IMR-90 (cell line): ENCODE results near the gene KIFC3. TPM values are rescaled to one million over a fixed set of nuclear protein-coding genes. Genes with fewer than 3 reads are reported as not detected.

Source experiments
- ATAC-seq: fragments of 200-7000 bp; cut with Tn5 transposase; 2 replicates; pipeline ENCODE4 v1.9.1; 2020; ENCODE audit warnings: low read depth, mild to moderate bottlenecking, moderate library complexity
- BruUV-seq: library from RNA; stranded (reverse); fragments of 400-500 nt; replicated peaks from 2 replicates; lab custom pipeline; 2021; lab: Mats Ljungman, UMichigan
- CTCF ChIA-PET: fragments of 300-600 bp; formaldehyde crosslinking; extraction: SDS; loops from one replicate; lab custom pipeline; 2021; ENCODE audit warnings: antibody characterized with exemption; lab: Yijun Ruan, JAX
- POLR2A ChIA-PET: fragments of 300-600 bp; sonication (Branson Sonifier 250); formaldehyde crosslinking; loops from one replicate; lab custom pipeline; 2022; ENCODE audit warnings: antibody characterized with exemption; ENCODE audit not compliant: unreplicated experiment; lab: Charles Lee
- DNase-seq: peaks from one replicate; pipeline ENCODE4 v3.0.0; 2013
- H2AFZ ChIP-seq: replicated peaks from 2 replicates; pipeline ENCODE3; 2013; ENCODE audit warnings: low read length, mild to moderate bottlenecking; ENCODE audit not compliant: poor library complexity
- H2AK5ac ChIP-seq: 2 replicates; pipeline ENCODE4 v1.6.1; 2013; ENCODE audit warnings: low read depth, low read length, inconsistent platforms
- H2AK9ac ChIP-seq: replicated peaks from 2 replicates; pipeline ENCODE3; 2013; ENCODE audit warnings: mild to moderate bottlenecking, low read depth, low read length, moderate library complexity; ENCODE audit not compliant: poor library complexity
- H2BK120ac ChIP-seq: 2 replicates; pipeline ENCODE4 v1.6.1; 2013; ENCODE audit warnings: low read depth, low read length, inconsistent platforms
- H2BK15ac ChIP-seq: 3 replicates; pipeline ENCODE4 v1.6.1; 2013; ENCODE audit warnings: low read depth, low read length, inconsistent platforms
- H2BK20ac ChIP-seq: 2 replicates; pipeline ENCODE4 v1.6.1; 2013; ENCODE audit warnings: low read depth, mild to moderate bottlenecking, inconsistent platforms, low read length, moderate library complexity
- H2BK5ac ChIP-seq: 2 replicates; pipeline ENCODE4 v1.6.1; 2013; ENCODE audit warnings: mild to moderate bottlenecking, low read depth, low read length, inconsistent platforms; ENCODE audit not compliant: poor library complexity, severe bottlenecking
- H3K14ac ChIP-seq: replicated peaks from 2 replicates; pipeline ENCODE4 v1.6.1; 2013; ENCODE audit warnings: low read depth, low read length, inconsistent platforms
- H3K18ac ChIP-seq: 2 replicates; pipeline ENCODE4 v1.6.1; 2013; ENCODE audit warnings: low read depth, low read length, control low read depth
- H3K23ac ChIP-seq: 2 replicates; pipeline ENCODE4 v1.6.1; 2013; ENCODE audit warnings: low read depth, low read length, inconsistent platforms
- H3K27ac ChIP-seq: 2 replicates; pipeline ENCODE4 v1.5.1; 2013; ENCODE audit warnings: mild to moderate bottlenecking, control low read depth, low read length; ENCODE audit not compliant: insufficient read depth
- H3K27me3 ChIP-seq: 2 replicates; pipeline ENCODE4 v1.6.1; 2013; ENCODE audit warnings: low read length; ENCODE audit not compliant: control insufficient read depth, insufficient read depth
- H3K36me3 ChIP-seq: 2 replicates; pipeline ENCODE4 v1.6.1; 2013; ENCODE audit warnings: low read length, mixed read lengths; ENCODE audit not compliant: control insufficient read depth, insufficient read depth
- H3K4ac ChIP-seq: 2 replicates; pipeline ENCODE4 v1.6.1; 2013; ENCODE audit warnings: low read depth, low read length, inconsistent platforms
- H3K4me1 ChIP-seq: 2 replicates; pipeline ENCODE4 v1.6.1; 2013; ENCODE audit warnings: low read length, mixed read lengths; ENCODE audit not compliant: control insufficient read depth, insufficient read depth
- H3K4me2 ChIP-seq: 2 replicates; pipeline ENCODE4 v1.6.1; 2013; ENCODE audit warnings: low read depth, mild to moderate bottlenecking, control low read depth, low read length, moderate library complexity
- H3K4me3 ChIP-seq: 2 replicates; pipeline ENCODE4 v1.5.1; 2013; ENCODE audit warnings: low read depth, mild to moderate bottlenecking, control low read depth, low read length, moderate library complexity; ENCODE audit not compliant: insufficient read depth
- H3K56ac ChIP-seq: 2 replicates; pipeline ENCODE4 v1.6.1; 2013; ENCODE audit warnings: low read length, inconsistent platforms; ENCODE audit not compliant: insufficient read depth; ENCODE audit errors: extremely low read depth
- H3K79me1 ChIP-seq, 2 experiments: 2 replicates each; pipeline ENCODE4 v1.6.1; 2013; ENCODE audit warnings: low read length in 2 of 2, inconsistent platforms in 1 of 2, low read depth in 1 of 2
- H3K9ac ChIP-seq: 2 replicates; pipeline ENCODE4 v1.6.1; 2013; ENCODE audit warnings: low read depth, low read length, control low read depth
- H3K9me1 ChIP-seq: 2 replicates; pipeline ENCODE4 v1.6.1; 2013; ENCODE audit warnings: low read length, inconsistent platforms; ENCODE audit not compliant: insufficient read depth
- H3K9me3 ChIP-seq: 2 replicates; pipeline ENCODE4 v1.6.1; 2013; ENCODE audit warnings: low read length; ENCODE audit not compliant: control insufficient read depth, insufficient read depth
- H4K20me1 ChIP-seq: 2 replicates; pipeline ENCODE4 v1.6.1; 2013; ENCODE audit warnings: low read length, inconsistent platforms; ENCODE audit not compliant: insufficient read depth
- H4K5ac ChIP-seq: 2 replicates; pipeline ENCODE4 v1.6.1; 2013; ENCODE audit warnings: mild to moderate bottlenecking, low read depth, low read length, control low read depth
- H4K8ac ChIP-seq, 2 experiments: 2 replicates each; pipeline ENCODE4 v1.6.1; 2013; ENCODE audit warnings: low read depth in 2 of 2, low read length in 2 of 2, control low read depth in 1 of 2, inconsistent platforms in 1 of 2
- H4K91ac ChIP-seq: 2 replicates; pipeline ENCODE4 v1.6.1; 2013; ENCODE audit warnings: low read depth, low read length, inconsistent platforms; ENCODE audit not compliant: insufficient read depth
- CHD1 ChIP-seq: IDR thresholded peaks from 2 replicates; pipeline ENCODE4 v1.6.1; 2012; ENCODE audit warnings: low read depth, low read length, improper control_type of control experiment
- FOS ChIP-seq: fragments of 150-350 bp; IDR thresholded peaks from 2 replicates; pipeline ENCODE4 v1.6.1; 2016; ENCODE audit warnings: low read depth, low read length
- MAZ ChIP-seq: IDR thresholded peaks from 2 replicates; pipeline ENCODE4 v1.6.1; 2012; ENCODE audit warnings: low read depth, mild to moderate bottlenecking, low read length, improper control_type of control experiment, moderate library complexity, borderline replicate concordance
- RAD21 ChIP-seq: IDR thresholded peaks from 2 replicates; pipeline ENCODE4 v1.6.1; 2012; ENCODE audit warnings: low read length, improper control_type of control experiment
- SMC3 ChIP-seq: fragments of 150-350 bp; IDR thresholded peaks from 2 replicates; pipeline ENCODE4 v1.6.1; 2016; ENCODE audit warnings: low read depth, mild to moderate bottlenecking, antibody characterized with exemption, low read length, moderate library complexity
- USF2 ChIP-seq: fragments of 150-350 bp; IDR thresholded peaks from 2 replicates; pipeline ENCODE4 v1.6.1; 2017; ENCODE audit warnings: mild to moderate bottlenecking, antibody characterized with exemption, low read length, low read depth
- WGBS, 2 experiments: methylation state at CpG; one replicate each; pipeline versions ENCODE4 v1.1.5 to v1.1.7; 2013; ENCODE audit warnings: missing lambda C conversion rate in 2 of 2; ENCODE audit not compliant: insufficient read length in 1 of 2; ENCODE audit errors: extremely low coverage in 2 of 2; 5-methylcytosine and 5-hydroxymethylcytosine counted together
- dilution Hi-C: fragments of 300-500 bp; cut with HindIII; formaldehyde crosslinking; loops from one replicate; pipeline ENCODE4 v1.14.3; 2018; ENCODE audit warnings: low sequenced_read_pairs; ENCODE audit not compliant: unreplicated experiment
- in situ Hi-C: fragments of 300-500 bp; cut with MboI; formaldehyde crosslinking; loops from 3 replicates; pipeline ENCODE4 v1.14.3; 2019; ENCODE audit warnings: low sequenced_read_pairs, inconsistent platforms, mixed read lengths
- intact Hi-C: fragments of 100-400 bp; cut with micrococcal nuclease; formaldehyde crosslinking; loops from 2 replicates; pipeline ENCODE4 v1.10.0; 2022
- polyA plus RNA-seq, 3 experiments: library from polyadenylated mRNA; depleted of rRNA; stranded (reverse); fragments of >200 nt; gene quantifications; 2 replicates each; pipeline ENCODE4 v1.2.3, GENCODE V29; 2012; ENCODE audit warnings: low replicate concordance in 1 of 3
- total RNA-seq: library from RNA; depleted of rRNA; stranded (reverse); fragments of >200 nt; gene quantifications from 2 replicates; pipeline ENCODE4 v1.2.3, GENCODE V29; 2012

KIFC3 gene
- total and polyA plus RNA-seq, 2 of the 4 experiments (the other 2 are of a cell fraction) = 48.6 to 62.5 TPM

GRCh38 chr16:57830890-57831484 lies 28.7 kb upstream of the KIFC3 start:
- ATAC-seq = no peak
- WGBS, 2 experiments = 85% methylated on average over 4 of the region's 10 CpGs; no CpG with 5 or more reads in 1 of the 2 experiments
- POLR2A ChIA-PET = no interaction called here

More at GRCh38 chr16:57830890-57831484, 28.7 kb upstream of the KIFC3 start:
- H4K5ac ChIP-seq = no peak overlapping the region
- no peak overlapping the region for H3K9ac ChIP-seq
- no peak overlapping the region for H2AK5ac ChIP-seq
- no peak overlapping the region for H3K4ac ChIP-seq
- H3K36me3 ChIP-seq = no peaks in the 10 kb centered on the region
- no peak overlapping the region for H2BK120ac ChIP-seq
- in situ Hi-C loops (no loop called here), intact Hi-C loops (no loop called here), dilution Hi-C loops (no loop called here)
- H3K23ac ChIP-seq = no peak overlapping the region
- no peak overlapping the region for H2BK20ac ChIP-seq
- peak overlapping the region; percentile 24 for H2AK9ac ChIP-seq
- H2AFZ ChIP-seq = no peak overlapping the region
- H4K8ac ChIP-seq = no peak overlapping the region
- peaks cover 4% of the 10 kb centered on the region; the same call in 1 of the 2 replicates for H3K9me1 ChIP-seq
- H3K79me1 ChIP-seq = no peaks in the 10 kb centered on the region
- no peak overlapping the region for H3K4me3 ChIP-seq
- H3K56ac ChIP-seq = no peak overlapping the region
- no peak overlapping the region for H3K4me2 ChIP-seq
- H4K20me1 ChIP-seq = no peaks in the 10 kb centered on the region
- H3K4me1 ChIP-seq = no peaks in the 10 kb centered on the region; the same call in 1 of the 2 replicates
- no peak overlapping the region for H2BK15ac ChIP-seq
- no peak overlapping the region for H2BK5ac ChIP-seq
- BruUV-seq = no TSS peak
- no peak for DNase-seq
- H3K14ac ChIP-seq = no peak overlapping the region
- no peak overlapping the region for H4K91ac ChIP-seq
- H3K27me3 ChIP-seq = peaks cover 18% of the 10 kb centered on the region
- CTCF ChIA-PET = no interaction called here
- no peak for TF ChIP-seq SMC3
- no peak for TF ChIP-seq MAZ
- no peak for TF ChIP-seq CHD1
- TF ChIP-seq RAD21 = no peak
- no peak for TF ChIP-seq FOS
- no peak for TF ChIP-seq USF2
- H3K9me3 ChIP-seq = no peaks in the 10 kb centered on the region
- no peak overlapping the region for H3K18ac ChIP-seq
- no peak overlapping the region for H3K27ac ChIP-seq
